Gastrocnemius medialis (tissue), 4 donors: ENCODE results near the gene ATOH8. TPM values are rescaled to one million over a fixed set of nuclear protein-coding genes. Genes with fewer than 3 reads are reported as not detected.

Experiments
- ATAC-seq, 2 donors: fragments of 150-250 bp; one replicate each; pipeline ENCODE4 v1.9.1; 2016
- DNase-seq, 2 donors: peaks; one replicate each; pipeline ENCODE4 v3.0.0-alpha.2; 2019
- H3K27ac ChIP-seq, 4 donors: fragments of 200-600 bp; sonication (generic); 1 replicate in 1 of 4; 2 replicates in 3 of 4; pipeline ENCODE4 v1.5.1; 2016 to 2018; ENCODE audit warnings: mild to moderate bottlenecking in 2 of 4, moderate library complexity in 1 of 4
- H3K27me3 ChIP-seq, 3 donors: fragments of 200-600 bp; sonication (generic) in 2 of 3; 1 replicate in 1 of 3; 2 replicates in 2 of 3; pipeline versions ENCODE4 v1.5.1 to v1.6.0; 2016 to 2019; ENCODE audit warnings: mild to moderate bottlenecking in 1 of 3, moderate library complexity in 1 of 3
- H3K36me3 ChIP-seq, 2 donors: fragments of 200-600 bp; sonication (generic) in 1 of 2; one replicate each; pipeline ENCODE4 v1.5.1; 2017 to 2018
- H3K4me1 ChIP-seq, 2 donors: fragments of 200-600 bp; sonication (generic) in 1 of 2; one replicate each; pipeline ENCODE4 v1.5.1; 2016 to 2017; ENCODE audit warnings: mild to moderate bottlenecking in 2 of 2
- H3K4me3 ChIP-seq, 4 donors: fragments of 200-600 bp; sonication (generic) in 3 of 4; 1 replicate in 1 of 4; 2 replicates in 3 of 4; pipeline ENCODE4 v1.5.1; 2016 to 2019; ENCODE audit warnings: mild to moderate bottlenecking in 2 of 4
- H3K9me3 ChIP-seq, 3 donors: fragments of 200-600 bp; sonication (generic) in 2 of 3; 1 replicate in 1 of 3; 2 replicates in 2 of 3; pipeline ENCODE4 v1.5.1; 2016 to 2019
- POLR2A ChIP-seq, 2 donors: fragments of 450-650 bp; IDR thresholded peaks; one replicate each; pipeline ENCODE4 v1.6.1; 2017; ENCODE audit warnings: antibody characterized with exemption in 2 of 2, mild to moderate bottlenecking in 2 of 2, moderate library complexity in 2 of 2
- in situ Hi-C, 4 donors: fragments of 200-750 bp; cut with MboI; loops; one replicate each; pipeline versions ENCODE4 v1.15.0 to v1.8.0; 2017; ENCODE audit warnings: low sequenced_read_pairs in 4 of 4
- intact Hi-C: fragments of 100-400 bp; cut with DNase I; formaldehyde crosslinking; loops from one replicate; pipeline ENCODE4 v1.15.1; 2023; ENCODE audit warnings: low total_unique reads
- total RNA-seq, 4 donors: library from RNA; depleted of rRNA; stranded (reverse); fragments of >200 nt; gene quantifications; one replicate each; pipeline versions ENCODE4 v1.1.0 to v1.2.3, GENCODE V29; 2016
- TF ChIP-seq, protein P1 (sequence below), 5 experiments: fragments of 450-650 bp in 3 of 5; fragments of 200-600 bp in 2 of 5; sonication (generic) in 2 of 5; IDR thresholded peaks in 4 of 5; conservative IDR thresholded peaks in 1 of 5; 1 replicate in 4 of 5; 2 replicates in 1 of 5; pipeline ENCODE4 v1.5.1; 2016 to 2019; ENCODE audit warnings: antibody characterized with exemption in 5 of 5, mild to moderate bottlenecking in 3 of 5, moderate library complexity in 3 of 5

The ATOH8 gene
- total RNA-seq, 4 donors from 2014 or later, result 122 to 266 (median 150) TPM

- intact Hi-C loops, result no loop called here
- no peak overlapping the region for H3K4me3 ChIP-seq
- H3K4me1 ChIP-seq, result peaks cover 60 to 85% of the 10 kb centered on the region in 2 donors
- no peaks in the 10 kb centered on the region for H3K27me3 ChIP-seq
- peak overlapping the region in 1 of 4 donors; percentile 21 for H3K27ac ChIP-seq
- no peaks in the 10 kb centered on the region for H3K9me3 ChIP-seq
- TF ChIP-seq, protein P1, sequence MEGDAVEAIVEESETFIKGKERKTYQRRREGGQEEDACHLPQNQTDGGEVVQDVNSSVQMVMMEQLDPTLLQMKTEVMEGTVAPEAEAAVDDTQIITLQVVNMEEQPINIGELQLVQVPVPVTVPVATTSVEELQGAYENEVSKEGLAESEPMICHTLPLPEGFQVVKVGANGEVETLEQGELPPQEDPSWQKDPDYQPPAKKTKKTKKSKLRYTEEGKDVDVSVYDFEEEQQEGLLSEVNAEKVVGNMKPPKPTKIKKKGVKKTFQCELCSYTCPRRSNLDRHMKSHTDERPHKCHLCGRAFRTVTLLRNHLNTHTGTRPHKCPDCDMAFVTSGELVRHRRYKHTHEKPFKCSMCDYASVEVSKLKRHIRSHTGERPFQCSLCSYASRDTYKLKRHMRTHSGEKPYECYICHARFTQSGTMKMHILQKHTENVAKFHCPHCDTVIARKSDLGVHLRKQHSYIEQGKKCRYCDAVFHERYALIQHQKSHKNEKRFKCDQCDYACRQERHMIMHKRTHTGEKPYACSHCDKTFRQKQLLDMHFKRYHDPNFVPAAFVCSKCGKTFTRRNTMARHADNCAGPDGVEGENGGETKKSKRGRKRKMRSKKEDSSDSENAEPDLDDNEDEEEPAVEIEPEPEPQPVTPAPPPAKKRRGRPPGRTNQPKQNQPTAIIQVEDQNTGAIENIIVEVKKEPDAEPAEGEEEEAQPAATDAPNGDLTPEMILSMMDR (IDR thresholded peaks at IDR 0.05 in 4 of 5, conservative IDR thresholded peaks at IDR 0.05 in 1 of 5), result no peak
- in situ Hi-C loops, result no loop called here
- ATAC-seq (no peak), DNase-seq (no peak)
- peaks cover 0 to 41% of the 10 kb centered on the region in 2 donors for H3K36me3 ChIP-seq
These were observed 11.4 kb downstream of the ATOH8 start for GRCh38 chr2:85765081-85765731.

- DNase-seq (no peak), ATAC-seq (no peak)
- no peak for TF ChIP-seq POLR2A (IDR thresholded peaks at IDR 0.05)
- TF ChIP-seq, protein P1 (IDR thresholded peaks at IDR 0.05 in 4 of 5, conservative IDR thresholded peaks at IDR 0.05 in 1 of 5), result no peak
- Histone ChIP-seq H3K9me3 (no peaks in the 10 kb centered on the region), H3K27me3 (no peaks in the 10 kb centered on the region), H3K4me3 (no peak overlapping the region), H3K27ac (peak overlapping the region in 1 of 4 donors; percentile 47), H3K36me3 (peaks cover 0 to 41% of the 10 kb centered on the region in 2 donors), H3K4me1 (peaks cover 60 to 85% of the 10 kb centered on the region in 2 donors)
- intact Hi-C loops (no loop called here), in situ Hi-C loops (no loop called here)
These were observed 12.4 kb downstream of the ATOH8 start for GRCh38 chr2:85766229-85766628.

DNA sequence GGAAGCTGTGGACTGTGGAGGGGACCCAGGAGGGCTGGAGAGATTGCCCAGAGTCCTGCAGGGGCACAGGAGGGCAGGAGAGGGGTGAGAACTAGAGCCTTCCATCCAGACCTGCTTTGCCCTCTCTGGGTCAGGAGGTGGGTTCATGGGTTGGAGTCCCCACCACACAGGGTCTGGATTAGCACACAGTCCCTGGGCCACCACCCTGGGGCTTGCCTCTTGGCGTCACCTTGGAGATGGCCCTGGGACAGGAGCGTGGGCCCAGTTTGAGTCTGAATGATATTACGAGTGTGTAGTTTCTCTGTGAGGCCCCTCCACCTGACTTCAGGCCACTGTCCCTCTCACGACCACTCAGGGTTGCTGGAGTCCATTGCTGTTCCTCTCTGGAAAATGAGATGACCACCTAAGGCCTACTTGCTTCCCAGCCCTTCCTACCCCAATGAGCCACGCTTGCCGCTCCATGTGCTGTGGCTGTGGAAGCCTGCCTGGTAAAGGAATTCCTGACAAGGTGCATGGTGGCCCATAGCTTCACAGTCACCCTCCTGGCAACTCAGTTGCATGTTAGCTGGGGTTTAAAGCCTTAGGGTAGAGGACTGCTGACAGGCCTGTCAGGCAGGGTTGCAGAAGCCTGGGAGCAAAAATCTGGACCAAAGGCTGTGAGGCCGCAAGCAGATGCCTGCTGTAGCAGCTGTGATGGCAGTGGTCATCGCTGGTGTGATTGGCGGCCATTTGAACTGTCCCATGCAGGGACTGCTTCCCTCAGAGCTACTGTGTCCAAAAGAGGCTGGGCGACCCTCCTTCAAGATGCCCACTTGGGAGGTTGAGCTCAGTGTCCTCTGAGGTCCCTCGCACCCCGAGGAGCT lies 14.2 kb downstream of the ATOH8 start:
- in situ Hi-C loops (no loop called here), intact Hi-C loops (no loop called here)
- Histone ChIP-seq H3K27ac (peak overlapping the region; percentile 2 to 96 (median 61)), H3K4me3 (peak overlapping the region in 1 of 4 donors; percentile 18), H3K27me3 (no peaks in the 10 kb centered on the region), H3K36me3 (peaks cover 0 to 41% of the 10 kb centered on the region in 2 donors), H3K4me1 (peaks cover 67 to 80% of the 10 kb centered on the region in 2 donors), H3K9me3 (no peaks in the 10 kb centered on the region)
- TF ChIP-seq POLR2A (IDR thresholded peaks at IDR 0.05), result no peak
- TF ChIP-seq, protein P1 (IDR thresholded peaks at IDR 0.05 in 4 of 5, conservative IDR thresholded peaks at IDR 0.05 in 1 of 5), result no peak
- DNase-seq (no peak), ATAC-seq (no peak)

DNA sequence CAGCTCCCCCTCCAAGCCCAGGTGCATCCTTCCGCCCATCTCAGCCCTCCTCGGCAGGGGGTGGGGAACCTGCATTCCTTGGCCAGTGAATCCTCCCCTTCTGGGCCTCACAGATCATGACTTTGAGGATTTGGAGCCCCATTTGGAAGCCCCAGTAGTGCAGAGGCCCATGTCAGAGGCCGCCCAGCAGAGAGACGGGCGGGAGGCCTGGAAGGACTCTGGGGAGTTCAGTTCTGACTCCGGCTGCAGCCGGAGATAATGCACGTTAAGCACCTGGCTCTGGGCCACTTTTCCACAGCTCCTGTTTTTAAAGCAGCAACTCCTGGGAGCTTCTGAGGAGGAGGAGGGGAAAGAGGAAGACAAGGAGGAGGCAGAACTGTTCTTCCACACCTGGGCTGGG lies 14.9 kb downstream of the ATOH8 start:
- TF ChIP-seq POLR2A (IDR thresholded peaks at IDR 0.05), result no peak
- TF ChIP-seq, protein P1 (IDR thresholded peaks at IDR 0.05 in 4 of 5, conservative IDR thresholded peaks at IDR 0.05 in 1 of 5), result no peak
- Histone ChIP-seq H3K36me3 (peaks cover 0 to 39% of the 10 kb centered on the region in 2 donors), H3K4me1 (peaks cover 70 to 83% of the 10 kb centered on the region in 2 donors), H3K27ac (peak overlapping the region; percentile 2 to 96 (median 61)), H3K4me3 (peak overlapping the region in 1 of 4 donors; percentile 18), H3K9me3 (no peaks in the 10 kb centered on the region), H3K27me3 (no peaks in the 10 kb centered on the region)
- intact Hi-C loops (no loop called here), in situ Hi-C loops (no loop called here)
- DNase-seq (no peak), ATAC-seq (no peak)
